Activated T-cell treated with anti-CD3 and anti-CD28 coated beads, Interleukin-2, amount 50 U/mL, for 1 hour (primary cell): ENCODE results near the gene ZNF648.
"Not testable (repeated sequence)": the region's sequence is repeated elsewhere in the genome, so short reads cannot be mapped to it uniquely, and the experiment has no call there.

Experiments used
- DNase-seq: peaks from one replicate; pipeline ENCODE4 v3.0.0-alpha.2; 2020

Gene ZNF648

GRCh38 chr1:182010800-182011370 is 50.6 kb downstream of the ZNF648 start:
- DNase-seq: not testable (repeated sequence)

GRCh38 chr1:182005398-182005797 is 56.1 kb downstream of the ZNF648 start:
- not testable (repeated sequence) for DNase-seq

GRCh38 chr1:182004601-182005000 is 56.9 kb downstream of the ZNF648 start:
- DNase-seq: no peak
